ENCODE measurements around the gene WWOX.
A peak's percentile ranks its signal among the peaks of the same experiment; 100 is the strongest.

Gene WWOX

DNA sequence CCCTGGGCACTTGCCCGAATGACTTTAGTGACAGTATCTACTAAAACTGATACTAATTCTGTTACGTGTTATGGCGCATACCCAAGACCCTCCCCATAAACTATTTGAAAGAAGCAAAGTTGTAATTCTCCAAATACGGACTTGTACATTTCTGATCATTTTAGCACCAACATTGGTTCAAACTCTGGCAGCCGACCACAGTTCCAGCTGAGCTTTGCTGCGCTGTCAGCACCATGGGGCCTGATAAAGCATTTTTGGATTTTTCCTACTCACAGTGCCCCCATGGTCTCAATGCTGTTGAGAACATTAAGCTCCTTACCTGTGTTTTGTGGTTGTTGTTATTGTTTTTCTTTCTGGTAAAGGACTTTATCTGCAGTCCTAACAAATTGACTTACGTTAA is 1040.3 kb downstream of the WWOX start:
- no peak for DNase-seq

DNA sequence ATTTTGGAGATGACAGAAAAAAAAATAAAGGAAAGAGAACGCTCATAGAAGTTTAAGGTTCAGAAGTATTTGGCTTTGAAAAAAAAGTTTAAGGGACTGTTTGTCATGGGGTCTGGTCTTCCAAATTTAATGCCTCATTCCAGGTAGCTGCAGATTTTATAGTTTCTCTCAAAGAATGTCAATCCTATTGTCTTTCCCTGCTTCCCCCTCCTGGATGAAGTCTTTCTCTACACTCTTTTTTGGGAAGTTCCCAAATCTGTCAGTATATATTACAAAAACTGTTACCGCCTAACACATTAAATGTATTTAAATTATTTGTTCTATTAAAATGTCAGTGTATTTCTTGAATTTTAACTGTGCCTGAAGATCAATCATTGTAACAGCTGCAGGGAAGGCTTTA is 1043.6 kb downstream of the WWOX start:
- DNase-seq = no peak

DNA sequence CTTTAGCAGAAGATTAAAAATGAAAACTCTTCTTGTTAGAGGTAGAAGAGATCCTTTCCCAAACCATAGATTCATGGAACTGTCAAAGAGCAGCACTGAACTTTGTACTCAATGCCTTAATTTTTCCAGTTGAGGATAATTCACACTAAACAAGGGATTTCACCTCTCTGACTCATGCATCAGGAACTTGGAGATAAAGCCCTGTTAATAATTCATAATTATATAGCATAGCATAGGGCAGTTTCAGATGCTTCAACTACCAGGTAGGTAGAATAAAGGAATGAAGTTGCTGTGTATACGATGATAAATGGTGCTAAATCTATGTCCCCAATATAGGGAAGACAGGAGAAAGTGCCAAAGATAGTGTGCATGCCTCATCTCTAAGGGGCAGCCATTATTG is 1050.7 kb downstream of the WWOX start:
- DNase-seq = no peak

DNA sequence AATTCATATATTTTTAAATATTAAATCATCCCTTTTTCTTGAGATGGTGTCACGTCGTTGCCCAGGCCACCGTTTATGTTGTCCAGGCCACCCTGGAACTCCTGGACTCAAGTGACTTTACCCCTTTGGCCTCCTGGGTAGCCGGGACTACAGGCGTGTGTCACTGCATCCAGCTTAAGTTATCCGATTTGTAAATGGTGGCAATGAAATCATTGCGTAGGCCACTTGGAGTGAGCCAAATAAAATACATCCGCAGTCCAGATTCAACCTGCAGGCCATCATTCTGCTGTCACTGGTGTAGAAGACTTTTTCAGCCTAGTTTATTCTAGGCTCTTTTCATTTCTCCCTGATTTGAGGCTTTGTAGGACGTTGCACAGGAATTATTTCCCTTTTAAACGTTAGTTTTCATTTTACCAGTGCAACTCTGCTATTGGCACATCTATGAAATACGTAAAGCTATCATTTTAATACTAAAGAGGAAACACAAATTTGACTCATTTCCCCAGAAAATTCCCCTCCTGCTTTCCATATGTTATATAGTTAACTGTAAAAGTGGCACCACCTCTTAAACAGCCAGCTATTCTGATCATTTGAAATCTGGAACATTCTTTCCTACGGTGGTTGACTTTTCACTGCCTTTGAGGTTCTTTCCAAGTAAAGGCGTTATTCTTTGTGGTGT is 1051.3 kb downstream of the WWOX start:
- DNase-seq = no peak

DNA sequence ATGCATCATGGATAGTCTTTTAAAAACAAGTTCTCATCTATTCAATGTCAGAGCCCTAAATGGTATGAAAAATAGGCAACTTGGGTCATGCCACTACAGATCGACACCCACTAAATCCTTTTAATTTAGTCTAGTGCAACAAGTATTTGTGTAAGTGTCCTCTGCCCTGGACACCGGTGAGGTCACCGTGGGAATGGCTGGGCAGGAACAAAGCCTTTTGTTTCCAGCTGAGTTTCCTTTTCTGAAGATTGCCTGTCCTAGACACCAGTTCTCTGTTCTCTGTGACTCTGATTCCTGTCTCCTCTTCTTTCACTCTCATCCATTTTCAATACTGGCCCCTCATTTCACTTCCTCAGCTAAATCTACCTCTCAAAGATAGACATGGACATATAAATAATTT is 1054.6 kb downstream of the WWOX start:
- no peak for DNase-seq

DNA sequence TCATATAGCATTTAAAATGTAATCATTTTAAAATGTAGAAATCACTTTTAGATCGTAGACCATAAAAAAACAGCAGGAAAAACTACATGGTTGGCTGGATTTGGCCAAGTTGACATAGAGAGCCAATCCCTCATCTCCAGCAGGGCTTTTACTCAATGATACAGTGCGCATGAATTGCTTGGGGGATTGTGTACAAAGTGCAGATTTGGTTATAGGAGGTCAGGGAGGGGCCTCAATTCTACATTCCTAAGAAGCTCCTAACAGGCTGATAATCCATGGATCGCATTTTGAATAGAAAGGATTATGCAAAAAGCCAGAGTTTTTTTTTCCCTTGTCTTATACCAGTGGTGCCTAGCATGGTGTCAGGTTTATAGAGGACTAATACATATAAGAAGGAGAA is 1056.0 kb downstream of the WWOX start:
- DNase-seq = no peak

DNA sequence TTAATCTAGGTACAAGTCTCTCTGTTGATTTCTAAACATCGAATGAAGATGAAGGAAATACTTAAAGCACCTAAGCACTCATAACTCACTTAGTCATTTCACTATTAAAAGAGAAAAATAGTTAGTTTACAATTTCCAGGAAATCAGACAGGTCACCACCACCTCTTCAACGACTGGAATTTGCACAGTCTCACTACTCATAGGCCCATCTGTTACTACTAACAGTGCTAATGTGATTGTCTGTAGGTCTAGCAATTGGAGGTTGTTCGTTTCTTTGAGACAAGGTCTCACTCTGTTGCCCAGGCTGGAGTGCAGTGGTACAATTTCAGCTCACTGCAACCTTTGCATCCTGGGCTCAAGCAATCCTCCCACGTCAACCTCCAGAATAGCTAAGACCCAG is 1056.5 kb downstream of the WWOX start:
- DNase-seq = peak; percentile 45

DNA sequence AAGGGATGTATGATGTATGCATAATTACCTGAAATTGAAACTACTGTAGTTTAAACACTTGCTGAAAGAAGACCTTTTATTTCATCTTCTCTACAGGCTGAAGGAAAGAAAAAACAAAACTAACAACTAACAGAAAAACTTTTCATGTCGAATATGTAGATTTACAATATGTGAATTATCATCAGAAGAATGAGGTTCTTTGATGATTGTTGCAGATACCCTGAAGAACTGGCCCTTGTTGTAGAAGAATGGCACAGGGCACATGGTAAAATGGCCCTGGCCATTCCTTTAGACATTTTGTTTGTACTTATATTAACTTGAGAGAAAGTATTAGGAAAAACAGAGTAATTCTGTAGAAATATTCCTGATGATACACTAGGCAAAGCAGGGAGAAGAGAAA is 1057.3 kb downstream of the WWOX start:
- no peak for DNase-seq

DNA sequence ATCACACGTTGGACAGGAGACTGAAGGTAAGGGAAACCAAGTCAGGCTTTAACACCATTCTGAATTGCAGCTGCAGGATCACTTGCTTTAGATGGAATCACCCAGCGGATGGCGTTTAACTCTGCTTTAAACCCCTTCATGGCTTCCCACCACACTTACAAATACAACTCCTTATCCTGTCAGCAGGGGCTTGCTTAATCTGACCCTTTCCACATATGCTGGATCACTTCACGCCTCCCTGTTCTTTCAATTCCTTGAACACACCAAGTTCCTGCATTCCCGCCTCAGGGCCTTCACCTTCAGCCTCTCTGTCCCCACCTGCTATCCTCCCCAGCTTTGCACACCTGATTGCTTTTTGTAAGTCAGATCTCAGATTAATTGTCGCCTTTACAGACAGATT is 1058.9 kb downstream of the WWOX start:
- DNase-seq = no peak

DNA sequence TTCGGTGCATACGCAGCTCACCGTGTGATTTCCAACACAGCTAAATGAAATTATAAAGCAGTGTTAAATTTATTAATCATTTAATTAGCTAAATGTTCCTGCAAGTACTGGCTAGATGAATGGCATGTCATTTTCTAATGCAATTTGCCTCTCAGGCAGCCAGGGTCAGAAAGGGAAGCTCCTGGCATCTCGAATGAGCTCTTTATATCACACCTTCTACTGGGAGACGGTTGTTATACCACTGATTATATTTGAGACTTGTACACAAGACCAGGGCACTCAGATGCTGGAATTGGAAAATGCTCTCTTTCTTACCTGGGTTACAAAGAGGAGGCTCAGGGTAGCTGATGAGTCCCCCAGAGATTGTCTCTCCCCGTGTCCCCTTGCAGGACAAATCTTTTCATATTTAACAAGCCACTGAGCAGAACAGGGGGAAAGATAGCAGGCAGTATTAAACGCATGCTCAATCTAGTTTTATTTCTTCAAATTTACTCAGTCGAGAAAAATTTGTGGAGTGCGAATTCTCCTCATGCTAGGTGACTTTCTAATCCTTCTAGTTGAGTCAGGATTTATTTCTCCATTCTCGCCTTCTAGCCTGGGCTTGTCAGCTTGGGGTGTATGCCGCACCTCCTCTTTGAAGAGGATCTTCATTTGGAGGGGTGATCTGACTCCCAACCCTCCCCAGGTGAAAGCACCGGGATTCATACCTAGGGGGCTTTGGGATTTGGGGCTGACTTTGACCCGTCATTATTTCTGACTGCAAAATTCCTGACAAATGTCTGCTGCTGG is 1060.0 kb downstream of the WWOX start:
- DNase-seq = no peak

DNA sequence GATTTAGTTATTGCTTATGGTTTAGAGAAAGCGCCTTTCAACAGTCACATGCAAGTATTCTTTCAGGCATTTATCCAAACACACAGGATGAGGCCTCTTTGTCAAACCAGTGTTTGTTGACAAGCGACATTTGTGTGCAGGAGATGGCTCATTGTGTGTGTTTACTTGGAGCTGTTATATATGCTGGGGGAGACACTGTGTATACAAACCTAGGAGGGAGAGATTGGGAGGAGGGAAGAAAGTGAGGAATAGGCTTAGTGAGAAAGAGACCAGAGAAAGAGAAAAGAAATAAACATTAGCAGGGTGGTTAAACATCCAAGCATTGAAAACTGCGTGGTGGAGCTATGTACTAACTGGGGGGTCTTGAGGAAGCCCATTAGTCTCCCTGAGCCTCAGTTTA is 1063.5 kb downstream of the WWOX start:
- no peak for DNase-seq

DNA sequence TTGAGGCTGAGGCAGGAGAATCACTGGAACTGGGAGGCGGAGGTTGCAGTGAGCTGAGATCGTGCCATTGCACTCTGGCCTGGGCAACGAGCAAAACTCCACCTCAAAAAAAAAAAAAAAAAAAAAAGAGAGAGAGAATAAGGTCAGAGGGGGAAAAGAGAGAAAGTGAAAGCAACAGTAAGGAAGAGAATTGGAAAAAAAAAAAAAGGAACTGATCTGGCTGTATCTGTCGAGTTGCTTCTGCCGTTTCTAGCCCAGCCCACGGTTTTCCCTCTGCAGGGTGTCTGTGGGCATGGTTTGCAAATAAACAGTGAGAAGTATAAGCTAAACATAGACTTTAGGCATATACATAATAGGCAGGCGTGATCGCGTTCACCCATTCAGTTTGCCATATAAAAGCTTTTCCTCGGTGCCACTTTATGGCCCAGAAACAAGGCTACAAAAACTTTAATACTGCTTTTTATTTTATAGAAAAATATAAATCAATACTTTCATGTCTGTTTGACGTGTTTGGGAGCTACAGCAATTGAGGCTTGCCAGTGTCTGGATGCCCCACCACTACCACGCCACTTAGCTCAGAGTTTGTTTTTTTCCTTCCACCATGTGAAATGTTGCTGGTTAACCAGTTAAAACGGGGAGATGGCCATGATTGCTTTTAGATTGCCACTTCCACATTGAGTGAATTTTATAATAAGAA is 1064.4 kb downstream of the WWOX start:
- DNase-seq = no peak

DNA sequence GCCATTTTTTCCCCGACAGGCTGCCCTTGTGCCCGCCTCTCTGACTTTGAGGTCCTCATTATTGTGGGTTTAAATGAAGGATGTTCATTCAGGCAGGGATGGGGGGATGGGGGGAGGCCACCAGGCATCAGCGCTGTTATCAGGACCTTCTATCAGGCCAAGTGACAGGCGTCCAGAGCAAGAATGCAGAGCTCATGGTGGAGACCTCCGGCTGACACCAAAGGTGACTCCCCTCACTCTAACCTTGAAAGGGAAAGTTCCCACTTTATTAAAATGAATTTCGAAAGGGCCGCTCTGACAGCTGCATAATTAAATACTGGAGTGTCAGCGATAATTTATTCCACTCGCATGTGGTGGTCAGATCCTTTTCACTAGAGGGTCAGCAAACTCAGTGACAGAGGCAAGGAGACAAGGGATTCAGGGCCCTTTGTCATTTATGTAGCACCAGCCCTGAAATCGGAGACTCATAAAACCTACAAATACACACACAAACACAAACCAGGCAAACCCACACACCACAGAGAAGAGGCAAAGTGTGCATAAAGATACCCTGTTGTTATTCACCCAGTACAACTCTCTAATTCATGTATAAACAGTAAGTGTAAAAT is 1065.0 kb downstream of the WWOX start:
- no peak for DNase-seq

DNA sequence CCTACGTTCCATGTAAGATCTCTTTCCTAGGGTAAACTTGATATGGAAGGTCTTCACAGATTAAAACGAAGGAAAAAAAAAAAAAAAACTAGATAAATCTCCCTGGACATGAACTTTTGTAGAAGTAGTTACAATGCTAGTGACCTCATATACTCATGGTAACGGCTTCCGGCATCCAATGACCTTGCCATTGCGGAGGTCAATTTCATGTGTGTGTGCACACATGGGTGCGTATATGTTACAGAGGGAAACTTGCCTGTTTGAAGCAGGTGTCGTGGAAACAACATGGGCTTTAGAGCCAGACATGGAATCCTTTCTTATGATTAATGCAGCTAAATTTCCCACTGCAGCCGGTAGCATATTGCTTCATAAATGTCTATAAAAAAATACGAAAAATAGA is 1065.6 kb downstream of the WWOX start:
- DNase-seq = no peak

DNA sequence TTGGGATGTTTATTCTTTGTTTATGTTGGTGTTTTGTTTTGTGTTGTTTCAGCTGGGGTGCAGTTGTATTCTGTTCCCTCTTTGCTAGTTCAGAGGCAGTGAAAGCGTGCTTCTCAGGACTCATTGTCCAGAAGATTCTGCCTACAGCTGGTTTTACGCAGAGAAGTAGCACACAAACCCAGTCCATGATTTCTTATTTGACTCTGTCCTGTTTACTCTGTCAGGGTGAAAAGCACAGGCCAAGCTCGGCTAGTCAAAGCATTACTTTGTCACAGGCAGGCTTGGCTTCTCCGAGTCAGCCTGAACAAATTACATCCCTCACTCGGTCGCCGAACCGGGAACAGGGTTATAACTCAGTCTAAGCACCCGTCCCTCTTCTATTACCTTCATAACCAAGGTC is 1066.1 kb downstream of the WWOX start:
- no peak for DNase-seq

DNA sequence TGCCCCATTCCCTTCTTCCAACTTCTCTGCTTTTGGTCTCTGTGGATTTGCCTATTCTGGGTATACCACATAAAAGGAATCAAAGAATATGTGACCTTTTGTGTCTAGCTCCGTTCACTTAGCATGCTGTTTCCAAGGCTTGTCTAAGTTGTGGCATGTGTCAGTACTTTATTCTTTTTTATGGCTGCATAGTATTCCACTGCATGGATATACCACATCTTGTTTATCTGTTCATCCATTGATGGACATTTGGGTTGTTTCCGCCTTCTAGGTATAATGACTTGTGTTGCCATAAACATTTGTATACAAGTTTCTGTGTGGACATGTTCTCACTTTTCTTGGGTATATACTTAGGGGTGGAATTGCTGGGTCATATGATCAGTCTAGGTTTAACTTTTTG is 1068.4 kb downstream of the WWOX start:
- DNase-seq = no peak

DNA sequence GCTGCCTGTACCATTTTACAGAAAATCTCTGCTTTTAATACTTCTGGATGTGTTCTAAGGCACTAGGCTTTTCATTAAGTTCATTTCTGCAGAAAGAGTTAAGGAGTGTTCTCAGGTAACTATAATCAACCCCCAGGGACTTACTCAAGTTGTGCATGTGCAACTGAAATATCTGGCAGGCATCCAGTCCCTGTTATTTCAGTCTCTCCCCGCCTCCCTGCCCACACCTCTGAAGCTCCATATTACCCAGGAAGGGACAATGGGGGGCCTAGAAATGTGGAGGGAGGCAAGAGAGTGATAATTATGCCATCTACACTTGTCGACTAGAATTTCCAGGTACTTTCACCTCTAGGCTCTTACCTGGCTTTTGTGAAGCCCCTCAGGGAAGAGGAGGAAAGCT is 1068.9 kb downstream of the WWOX start:
- DNase-seq = no peak

DNA sequence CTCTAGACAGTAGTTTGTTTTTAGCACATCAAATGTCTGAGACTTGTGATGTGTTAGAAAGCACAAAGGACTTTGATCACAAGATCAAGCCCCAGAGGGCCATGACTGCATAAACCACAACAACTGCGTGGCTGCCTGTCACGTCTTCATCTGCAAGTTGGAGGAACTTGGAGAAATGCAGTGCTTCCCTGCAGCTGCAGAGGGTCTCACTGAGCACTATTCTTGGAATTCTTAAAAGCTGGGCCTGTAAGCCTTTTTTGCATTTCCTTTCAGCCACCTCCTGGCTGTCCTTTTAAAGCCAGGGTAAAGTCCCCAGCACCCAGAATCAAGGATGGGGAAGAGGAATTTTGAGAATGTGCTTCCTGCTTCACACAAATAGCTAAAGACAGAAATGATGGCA is 1069.8 kb downstream of the WWOX start:
- DNase-seq = peak; percentile 47

DNA sequence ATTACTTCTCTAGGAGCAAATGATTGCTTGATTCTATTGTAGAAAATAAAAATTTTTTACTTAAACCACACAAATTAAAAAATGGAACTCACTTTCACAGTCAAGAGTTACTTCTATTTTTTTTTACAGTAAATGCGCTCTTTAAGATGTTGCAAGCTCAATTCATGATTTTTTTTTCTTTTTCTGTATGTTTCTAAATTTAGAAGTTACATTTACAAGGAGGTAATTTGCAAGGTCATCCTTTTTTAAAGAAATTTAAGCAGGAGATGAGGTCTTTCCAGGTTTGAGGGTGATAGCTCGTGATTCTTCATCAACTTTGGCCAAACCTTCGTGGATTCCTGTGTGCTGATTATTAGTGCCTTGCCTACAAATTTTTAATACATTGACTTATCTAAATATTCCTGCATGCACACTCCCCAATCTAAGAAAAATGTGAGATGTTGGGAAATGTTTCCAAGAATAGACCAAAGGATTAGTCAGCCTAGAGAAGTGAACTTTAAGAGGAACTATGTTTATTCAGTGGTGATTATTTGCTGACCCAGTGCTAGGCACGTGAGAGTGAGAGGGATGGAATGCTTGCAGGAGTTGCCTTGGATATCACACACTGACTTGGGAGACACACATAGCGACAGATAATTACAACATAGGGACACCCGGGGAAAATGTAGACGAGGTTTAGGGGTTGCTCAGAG is 1071.2 kb downstream of the WWOX start:
- DNase-seq = no peak

DNA sequence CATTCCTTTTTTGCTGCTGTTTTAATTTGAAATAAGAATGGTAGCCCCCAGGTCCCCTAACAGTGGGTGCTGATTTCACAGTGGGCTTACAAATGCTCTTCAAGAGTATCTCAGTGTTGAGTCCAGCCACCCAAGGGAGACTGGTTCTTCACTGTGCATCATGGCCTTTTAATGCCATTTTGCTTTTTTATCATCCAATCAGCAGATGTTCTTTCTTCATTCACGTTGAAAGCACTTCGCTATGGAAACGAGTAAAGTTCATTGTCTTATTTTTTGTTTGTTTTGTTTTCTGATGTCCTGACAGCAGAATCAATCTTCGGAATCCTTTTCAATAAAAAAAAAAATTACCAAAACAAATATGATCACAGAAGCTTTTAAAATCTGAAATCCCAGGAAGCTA is 1072.0 kb downstream of the WWOX start:
- no peak for DNase-seq

DNA sequence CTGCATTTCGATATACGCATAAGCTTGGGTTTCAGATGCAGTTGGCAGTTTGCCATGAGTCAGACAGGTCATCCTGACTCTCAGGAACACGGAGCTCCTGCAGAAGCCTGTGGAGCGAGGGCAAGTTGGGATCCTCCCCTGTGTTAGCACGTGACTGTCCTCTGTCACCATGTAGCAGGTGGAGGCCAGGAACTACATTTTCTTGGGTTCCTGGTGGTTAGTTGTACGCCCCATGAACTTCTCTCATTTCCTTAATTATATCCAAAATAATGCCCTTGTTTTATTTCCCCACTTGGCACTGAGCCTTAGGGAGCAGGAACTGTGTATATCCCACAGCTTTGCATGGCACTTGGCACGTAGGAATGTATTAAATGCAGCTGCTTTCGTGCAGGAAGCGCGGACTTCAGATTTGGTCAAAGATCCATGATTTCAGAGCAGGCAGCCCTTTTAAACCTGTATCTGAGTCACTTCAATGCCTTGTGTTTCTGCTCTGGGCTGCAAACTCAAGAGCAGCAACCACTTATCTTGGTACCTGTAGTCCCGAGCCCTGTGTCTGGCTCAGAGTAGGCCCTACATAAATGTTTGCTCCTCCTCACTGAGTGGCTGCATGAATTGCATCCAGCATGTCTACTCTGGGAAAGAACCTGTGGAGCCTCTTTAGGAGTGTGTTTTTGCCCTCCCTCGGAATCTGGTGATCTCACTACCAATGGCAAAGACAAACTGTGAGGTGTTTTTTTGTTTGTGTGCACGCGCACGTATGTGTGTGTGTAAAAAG is 1072.7 kb downstream of the WWOX start:
- DNase-seq = no peak

DNA sequence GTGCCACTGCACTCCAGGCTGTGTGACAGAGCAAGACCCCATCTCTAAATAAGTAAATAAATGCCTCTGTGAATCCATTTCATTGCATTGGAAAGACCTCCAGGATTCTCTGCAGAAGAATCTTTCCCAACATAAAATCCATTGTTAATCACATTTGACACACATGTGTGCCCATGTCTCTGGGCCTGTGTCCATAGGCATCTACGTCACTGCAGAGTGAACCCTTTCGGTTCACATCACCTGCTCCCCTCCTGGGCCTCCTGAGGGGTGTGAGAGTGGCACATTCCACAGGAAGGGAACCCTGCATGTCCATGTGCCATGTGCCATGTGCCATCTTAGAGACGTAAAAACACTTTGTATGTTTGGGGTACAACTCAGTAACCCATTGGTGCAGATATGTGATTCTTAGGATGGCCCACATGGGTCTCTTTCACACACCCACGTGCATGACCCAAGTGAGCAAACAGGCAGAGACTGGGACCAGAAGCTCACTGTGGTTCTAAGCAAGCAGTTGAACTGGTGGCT is 1073.6 kb downstream of the WWOX start:
- DNase-seq = no peak

Measured in activated CD4-positive, alpha-beta T cell treated with anti-CD3 and anti-CD28 coated beads, Interleukin-10, Interleukin-2, amounts not matched to agents 100 ng/mL and 50 ng/mL, durations not matched to agents 16 hours and 8 hours (primary cell).